ENCODE measurements around the gene SFXN1.

The SFXN1 gene

DNA sequence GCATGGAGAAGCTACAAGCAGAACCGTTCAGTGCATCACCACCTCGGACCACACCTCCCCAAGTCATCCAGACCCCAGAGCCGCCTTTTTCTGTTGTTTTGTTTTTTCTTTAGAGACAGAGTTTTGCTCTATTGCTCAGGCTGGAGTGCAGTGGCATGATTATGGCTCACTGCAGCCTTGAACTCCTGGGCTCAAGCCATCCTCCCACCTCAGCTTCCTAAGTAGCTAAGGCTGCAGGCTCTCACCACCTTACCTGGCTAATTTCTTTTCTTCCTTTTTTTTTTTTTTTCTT is 13.5 kb upstream of the SFXN1 start:
- in situ Hi-C loops (cut with HindIII; ENCODE audit: low sequenced_read_pairs): no loop called here

GRCh38 chr5:175465282-175465681 is 13.1 kb upstream of the SFXN1 start:
- in situ Hi-C loops (cut with HindIII; ENCODE audit: low sequenced_read_pairs): no loop called here

GRCh38 chr5:175466700-175467318 is 11.6 kb upstream of the SFXN1 start:
- in situ Hi-C loops (cut with HindIII; ENCODE audit: low sequenced_read_pairs): no loop called here

DNA sequence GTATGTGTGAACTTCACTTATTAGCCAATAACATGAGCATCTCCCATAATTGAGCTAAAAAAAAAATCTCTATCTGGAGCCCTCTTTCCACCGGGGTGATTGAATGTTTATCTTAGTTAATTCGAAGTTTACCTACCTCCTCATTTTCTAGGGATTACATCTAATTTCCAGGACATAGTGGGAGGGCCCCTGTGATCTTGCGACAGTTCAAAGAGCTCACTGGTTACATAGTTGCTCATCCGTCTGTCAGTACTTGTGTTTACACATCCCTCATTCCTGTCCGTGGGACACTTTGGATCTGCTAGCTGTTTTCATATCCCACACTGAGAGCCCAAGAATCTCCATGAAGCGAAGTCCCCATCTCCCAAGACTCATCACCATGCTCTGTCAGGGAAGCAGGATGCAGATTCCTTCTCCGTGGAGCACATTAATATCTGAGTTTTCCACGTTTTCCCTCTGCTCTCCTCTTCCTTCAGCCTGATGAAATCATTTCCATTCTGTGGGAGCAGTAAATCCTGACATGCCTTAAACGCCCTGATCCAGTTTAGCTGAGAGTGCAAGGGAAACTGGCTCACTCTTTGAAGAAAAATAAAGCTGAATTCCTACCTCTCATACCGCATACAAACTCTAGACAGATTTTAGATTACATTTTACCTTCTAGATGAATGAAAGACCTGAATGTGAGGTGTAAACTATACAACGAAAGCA is 10.2 kb upstream of the SFXN1 start:
- in situ Hi-C loops (cut with HindIII; ENCODE audit: low sequenced_read_pairs): no loop called here

DNA sequence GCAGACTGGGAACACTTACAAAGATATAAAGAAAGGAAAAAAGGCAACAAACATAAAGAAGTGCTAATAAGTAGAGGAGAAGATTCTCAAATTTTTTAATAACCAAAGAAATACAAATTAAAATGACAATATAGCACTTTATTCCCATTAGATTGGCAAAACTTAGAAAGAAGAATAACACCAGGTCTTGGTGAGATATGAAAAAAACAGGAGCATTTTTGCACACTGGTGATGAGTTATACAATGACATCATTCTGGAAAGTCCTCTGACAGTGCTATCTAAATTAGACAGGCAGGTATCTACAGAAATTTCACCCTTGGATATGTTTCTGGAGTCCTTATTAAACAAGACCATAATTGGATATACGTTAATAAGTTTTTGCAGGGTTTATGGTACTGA is 9.5 kb upstream of the SFXN1 start:
- in situ Hi-C loops (cut with HindIII; ENCODE audit: low sequenced_read_pairs): no loop called here

GRCh38 chr5:175469916-175470315 is 8.4 kb upstream of the SFXN1 start:
- in situ Hi-C loops (cut with HindIII; ENCODE audit: low sequenced_read_pairs): no loop called here

DNA sequence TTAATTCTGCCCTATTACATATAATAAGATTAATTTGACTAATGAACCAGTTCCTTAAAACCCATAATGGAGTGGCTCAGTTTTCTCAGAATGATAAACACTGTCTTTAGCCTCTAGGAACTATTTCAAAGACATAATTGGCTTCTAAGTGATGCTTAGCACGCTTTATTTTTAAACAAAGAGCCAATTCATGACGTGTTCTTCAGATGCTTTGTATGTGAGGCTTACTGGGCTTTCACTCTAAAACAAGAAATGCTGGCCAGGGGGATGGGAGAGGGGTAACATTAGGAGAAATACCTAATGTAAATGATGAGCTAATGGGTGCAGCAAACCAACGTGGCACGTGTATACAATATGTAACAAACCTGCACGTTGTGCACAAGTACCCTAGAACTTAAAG is 7.6 kb upstream of the SFXN1 start:
- in situ Hi-C loops (cut with HindIII; ENCODE audit: low sequenced_read_pairs): no loop called here

GRCh38 chr5:175471196-175471595 is 7.2 kb upstream of the SFXN1 start:
- in situ Hi-C loops (cut with HindIII; ENCODE audit: low sequenced_read_pairs): no loop called here

DNA sequence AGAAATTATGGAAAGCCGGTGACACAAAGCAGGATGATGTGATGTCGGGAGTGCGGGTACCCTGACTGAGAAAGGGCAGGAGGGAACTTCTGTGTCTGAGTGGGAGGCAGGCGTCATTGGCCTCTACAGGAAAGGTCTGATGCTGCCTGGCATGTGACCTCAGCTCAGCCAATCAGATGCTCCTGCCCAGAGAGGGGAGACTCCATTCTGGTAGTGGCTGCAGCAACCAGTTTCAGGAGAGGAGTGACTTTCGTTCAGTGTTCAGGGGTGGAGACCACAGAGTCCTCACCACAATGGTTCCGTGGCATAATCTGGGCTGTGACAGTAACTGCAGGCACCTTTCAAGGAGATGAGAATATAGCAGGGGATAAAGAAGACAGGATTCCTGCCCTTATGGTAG is 6.7 kb upstream of the SFXN1 start:
- in situ Hi-C loops (cut with HindIII; ENCODE audit: low sequenced_read_pairs): no loop called here

DNA sequence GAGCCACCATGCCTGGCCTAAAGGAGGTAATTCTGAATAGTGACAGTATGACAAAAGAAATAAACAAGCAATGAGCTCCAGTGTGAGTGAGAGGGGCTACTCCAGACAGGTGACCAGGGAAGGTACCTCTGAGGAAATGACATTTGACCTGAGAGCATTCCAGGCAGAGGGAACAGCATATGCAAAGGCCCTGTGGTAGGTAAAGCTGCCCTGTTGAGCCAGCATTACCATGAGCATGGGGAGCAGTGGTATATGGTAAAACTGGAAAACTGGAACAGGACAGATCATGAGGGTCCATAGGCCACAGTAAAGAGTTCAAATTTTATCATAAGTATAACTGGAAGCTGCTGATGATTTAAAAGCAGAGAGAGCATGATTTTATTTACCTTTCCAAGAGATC is 6.0 kb upstream of the SFXN1 start:
- in situ Hi-C loops (cut with HindIII; ENCODE audit: low sequenced_read_pairs): no loop called here

DNA sequence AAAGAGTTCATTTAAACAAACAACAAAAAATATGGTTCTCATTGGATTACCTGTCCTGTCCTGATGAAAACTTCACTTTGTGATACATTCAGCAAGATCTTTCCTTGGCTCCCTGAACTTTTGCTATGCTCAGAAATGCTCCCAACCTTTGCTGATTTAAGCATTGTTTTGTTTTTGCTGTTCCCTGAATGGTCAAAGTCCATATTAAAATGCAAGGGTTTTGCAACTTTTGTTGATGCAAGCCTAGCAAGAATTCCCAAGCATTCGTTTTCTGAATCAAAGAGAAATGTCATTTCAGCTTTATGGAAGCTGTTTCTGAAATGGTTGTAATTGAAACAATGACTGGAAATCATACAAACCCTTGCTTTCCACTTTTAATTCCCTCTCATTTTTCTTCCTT is 3.1 kb upstream of the SFXN1 start:
- in situ Hi-C loops (cut with HindIII; ENCODE audit: low sequenced_read_pairs): no loop called here

- in situ Hi-C loops (cut with HindIII; ENCODE audit: low sequenced_read_pairs): no loop called here
Measured at GRCh38 chr5:175477440-175477839, 920 bp upstream of the SFXN1 start.

GRCh38 chr5:175478008-175478383 is 364 bp upstream of the SFXN1 start:
- in situ Hi-C loops (cut with HindIII; ENCODE audit: low sequenced_read_pairs): no loop called here

DNA sequence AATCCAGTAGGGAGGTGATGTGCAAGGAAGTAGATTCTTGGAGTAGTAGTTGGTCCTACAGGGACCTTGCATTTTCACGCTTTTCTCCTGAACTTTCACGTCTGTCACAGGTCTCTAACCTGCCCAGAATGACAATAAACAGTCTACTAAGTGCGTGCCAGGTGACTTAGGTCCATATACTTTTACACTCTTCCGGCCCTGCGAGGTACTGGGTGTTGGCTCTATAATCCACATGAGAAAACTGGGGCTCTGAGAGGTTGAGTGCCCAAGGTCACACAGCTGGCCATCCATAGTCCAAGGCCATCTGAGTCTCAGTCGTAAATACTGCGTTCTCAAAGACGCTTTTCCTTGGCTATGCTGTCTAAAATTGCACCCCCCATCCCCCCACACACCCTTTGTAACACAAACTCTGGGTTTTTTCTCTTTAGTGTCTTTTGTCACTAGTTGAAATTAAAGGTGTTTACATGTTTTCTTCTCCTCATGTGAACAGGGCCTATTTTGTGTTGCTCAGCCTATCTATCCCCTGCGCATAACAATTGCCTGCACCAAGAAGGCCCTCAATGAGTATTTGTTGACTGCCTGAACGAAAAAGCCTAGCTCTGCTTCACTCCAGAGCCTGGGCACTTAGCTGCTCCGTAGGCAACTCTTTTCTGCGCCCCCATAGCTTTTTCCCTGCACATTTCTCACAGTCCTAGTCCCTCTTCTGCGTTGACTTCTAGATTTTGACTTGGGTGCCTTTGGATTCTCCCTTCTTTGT is 943 bp downstream of the SFXN1 start:
- in situ Hi-C loops (cut with HindIII; ENCODE audit: low sequenced_read_pairs): no loop called here

DNA sequence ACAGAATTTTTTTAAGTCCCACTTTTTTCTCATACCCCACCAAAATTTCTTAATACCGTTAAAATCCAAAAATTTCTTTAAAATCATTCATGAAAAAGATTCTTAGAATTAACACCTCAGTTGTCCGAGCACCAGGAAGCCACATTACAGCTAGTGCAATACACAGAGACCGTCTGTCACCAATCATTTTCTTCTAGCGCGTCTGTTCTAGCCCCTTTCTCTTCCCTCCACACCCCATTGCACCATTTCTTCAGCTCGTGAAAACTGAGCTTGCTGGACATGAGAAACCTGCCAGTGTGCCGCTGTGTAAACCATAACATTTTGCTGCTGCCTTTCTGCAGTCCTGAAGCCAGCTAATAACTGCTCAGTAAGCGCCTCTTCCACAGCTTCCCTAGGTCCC is 5.0 kb downstream of the SFXN1 start:
- in situ Hi-C loops (cut with HindIII; ENCODE audit: low sequenced_read_pairs): no loop called here

DNA sequence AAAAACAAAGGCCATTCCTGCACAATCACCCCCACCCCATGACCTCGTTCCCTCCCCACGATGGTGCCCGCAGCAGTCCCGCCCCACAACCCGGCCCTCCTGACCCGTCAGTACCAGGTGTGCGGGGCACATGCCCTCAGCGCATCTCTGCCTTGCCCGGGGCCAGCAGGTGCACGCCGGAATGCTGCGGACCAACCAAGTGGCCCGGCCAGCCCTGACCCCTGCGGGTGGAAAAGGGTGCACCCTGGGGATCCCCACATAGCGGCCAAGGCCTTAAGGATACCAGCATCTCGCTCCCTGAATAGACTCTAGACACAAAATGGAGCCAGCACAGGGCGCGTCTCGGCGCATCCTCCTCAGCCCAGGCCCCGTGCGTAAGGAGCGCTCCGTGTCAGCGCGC is 6.0 kb downstream of the SFXN1 start:
- in situ Hi-C loops (cut with HindIII; ENCODE audit: low sequenced_read_pairs): no loop called here

DNA sequence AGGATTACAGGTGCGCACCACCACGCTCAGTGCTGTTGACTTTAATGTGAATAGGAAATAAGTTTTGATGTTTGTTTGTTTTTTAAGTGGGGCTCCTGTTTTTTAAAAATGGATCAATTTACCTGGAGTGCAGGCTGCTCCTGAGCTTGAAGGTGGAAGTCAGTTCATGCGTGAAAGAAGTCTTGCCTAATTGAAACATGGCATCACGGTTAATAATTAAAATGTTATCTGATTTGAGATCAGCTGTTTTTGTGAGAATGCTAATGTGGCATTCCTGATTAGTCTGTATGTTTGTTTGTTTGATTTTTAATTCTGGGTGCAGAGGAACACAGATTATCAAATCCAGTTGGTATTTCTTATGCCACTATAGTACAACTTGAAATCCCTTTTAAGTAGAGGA is 6.5 kb downstream of the SFXN1 start:
- in situ Hi-C loops (cut with HindIII; ENCODE audit: low sequenced_read_pairs): no loop called here

GRCh38 chr5:175485631-175486030 is 7.3 kb downstream of the SFXN1 start:
- in situ Hi-C loops (cut with HindIII; ENCODE audit: low sequenced_read_pairs): no loop called here

GRCh38 chr5:175487514-175488222 is 9.3 kb downstream of the SFXN1 start:
- in situ Hi-C loops (cut with HindIII; ENCODE audit: low sequenced_read_pairs): no loop called here

- in situ Hi-C loops (cut with HindIII; ENCODE audit: low sequenced_read_pairs): no loop called here
Measured at GRCh38 chr5:175489693-175490443, 11.5 kb downstream of the SFXN1 start.

DNA sequence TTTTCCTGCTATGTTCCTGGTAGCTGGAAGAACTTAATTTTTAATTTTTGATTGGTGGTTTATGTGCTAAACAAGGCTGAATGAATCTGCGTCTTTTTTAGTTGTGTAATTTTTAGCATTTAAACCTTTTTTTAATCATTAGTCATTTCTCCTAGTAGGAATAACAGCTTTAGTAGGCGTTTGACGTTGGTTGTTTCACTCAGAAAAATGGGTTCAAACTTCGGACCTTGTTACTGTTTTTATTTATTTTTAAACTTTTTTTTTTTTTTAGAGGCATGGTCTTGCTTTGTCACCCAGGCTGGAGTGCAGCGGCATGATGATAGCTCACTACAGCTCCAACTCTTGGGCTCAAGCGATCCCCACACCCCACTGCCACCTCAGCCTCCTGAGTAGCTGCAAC is 12.9 kb downstream of the SFXN1 start:
- in situ Hi-C loops (cut with HindIII; ENCODE audit: low sequenced_read_pairs): no loop called here
